NCI-H2227 (cell line): ENCODE results near the gene SUSD1.
"Not testable (repeated sequence)": the region's sequence is repeated elsewhere in the genome, so short reads cannot be mapped to it uniquely, and the experiment has no call there.

ENCODE experiments used
- DNase-seq: peaks from one replicate; lab custom pipeline; 2025; ENCODE audit not compliant: unreplicated experiment; lab: John Stamatoyannopoulos, UW

The SUSD1 gene

DNA sequence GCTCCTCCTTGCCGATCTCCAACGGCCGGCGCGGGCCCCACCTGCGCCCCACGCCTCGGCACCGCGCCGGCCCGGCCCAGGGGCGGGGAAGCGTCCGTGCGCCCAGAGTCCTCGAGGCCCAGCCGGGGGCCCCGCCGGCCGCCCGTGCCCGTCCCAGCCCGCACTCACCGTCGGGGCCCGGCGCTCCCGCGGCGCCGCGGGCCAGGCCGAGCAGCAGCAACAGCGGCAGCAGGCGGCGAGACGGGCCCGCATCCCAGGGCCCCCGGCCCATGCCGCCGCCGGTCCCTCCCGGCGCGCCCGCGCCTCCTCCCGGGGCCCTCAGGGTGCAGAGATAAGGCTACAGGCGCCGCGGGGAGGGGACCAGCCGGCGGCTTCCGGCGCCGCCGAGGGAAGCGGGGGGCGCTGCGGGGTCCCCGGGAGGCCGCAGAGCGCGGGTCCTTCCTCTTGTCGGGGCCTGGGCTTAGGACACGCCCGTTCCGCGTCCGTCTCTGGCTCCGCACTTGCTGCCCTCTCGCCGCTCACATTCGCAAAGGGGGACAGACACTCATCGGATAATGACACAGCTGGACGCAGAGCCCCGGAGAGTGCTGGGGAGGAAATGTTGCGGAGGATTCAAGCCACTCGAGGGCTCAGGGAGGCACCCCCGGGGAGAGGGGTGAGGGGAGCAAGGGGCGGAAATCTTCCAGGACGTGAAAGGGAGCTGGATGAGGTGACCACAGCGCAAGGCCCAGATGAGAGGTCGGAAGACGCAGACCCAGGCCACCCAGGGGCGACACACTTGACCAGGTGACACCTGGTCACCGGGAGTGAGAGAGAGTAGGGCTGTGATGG lies at the start of gene SUSD1:
SUSD1 (minus strand) TSS at position 333 of the 831 bp plus-strand sequence; CDS start at position 271, 62 bp downstream.
- DNase-seq, result peak; percentile 44

DNA sequence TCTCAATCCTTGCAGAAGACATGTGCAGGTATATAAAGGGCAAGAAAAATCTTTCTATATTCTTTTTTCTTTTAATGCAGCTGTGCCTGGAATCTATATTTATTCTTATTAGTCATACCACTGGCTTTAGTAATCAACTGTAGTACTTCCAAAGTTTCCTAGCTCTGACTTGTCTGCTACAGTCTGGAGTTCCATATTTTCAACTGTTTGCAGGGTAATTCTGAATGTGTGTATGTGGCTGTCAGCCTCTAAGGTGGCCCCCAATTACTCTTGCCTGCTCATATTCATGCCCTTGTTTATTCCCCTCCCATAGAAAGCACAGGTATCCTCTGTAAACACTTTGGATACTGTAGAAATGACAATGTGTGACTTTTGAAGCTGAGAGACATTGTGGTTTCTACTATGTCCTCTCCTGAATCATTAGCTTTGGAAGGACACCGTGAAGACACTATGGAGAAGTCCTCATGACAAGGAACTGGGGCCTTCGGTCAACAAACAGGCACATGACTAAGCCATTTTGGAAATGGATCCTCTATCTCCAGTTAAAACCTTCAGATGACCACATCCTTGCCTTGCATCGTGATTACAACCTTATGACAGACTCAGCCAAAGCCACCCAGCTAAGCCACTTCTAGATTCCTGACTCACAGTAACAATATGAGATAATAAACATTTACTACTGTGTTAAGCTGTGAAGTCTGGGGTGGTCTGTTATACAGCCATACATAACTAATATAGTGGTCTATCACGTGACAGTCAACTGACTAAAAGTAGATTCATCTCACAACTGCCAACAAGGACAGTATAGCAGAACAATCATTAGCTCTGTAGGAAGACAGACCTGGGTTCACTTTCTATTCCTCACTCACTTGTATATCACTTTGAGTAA lies 49.5 kb upstream of the SUSD1 start:
- DNase-seq, result no peak

DNA sequence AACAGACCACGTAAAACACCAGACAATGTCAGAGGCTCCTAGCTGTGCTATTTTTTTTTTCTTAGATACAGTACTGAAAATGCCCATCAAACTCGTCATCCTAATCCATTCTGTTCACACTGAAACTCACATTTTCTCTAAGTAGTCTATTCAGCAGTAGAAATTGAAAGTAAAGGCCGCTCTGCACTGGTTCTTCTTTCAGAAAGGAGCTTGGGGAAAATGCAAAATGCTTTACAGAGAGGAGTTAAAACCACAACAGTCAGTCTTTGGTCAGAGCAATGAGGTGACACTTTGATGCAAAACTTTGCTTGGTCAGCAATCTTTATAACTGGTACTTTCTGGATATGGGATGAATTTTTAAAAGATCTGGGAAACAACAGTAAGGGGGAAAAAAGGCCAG lies 43.8 kb upstream of the SUSD1 start:
- DNase-seq, result no peak

DNA sequence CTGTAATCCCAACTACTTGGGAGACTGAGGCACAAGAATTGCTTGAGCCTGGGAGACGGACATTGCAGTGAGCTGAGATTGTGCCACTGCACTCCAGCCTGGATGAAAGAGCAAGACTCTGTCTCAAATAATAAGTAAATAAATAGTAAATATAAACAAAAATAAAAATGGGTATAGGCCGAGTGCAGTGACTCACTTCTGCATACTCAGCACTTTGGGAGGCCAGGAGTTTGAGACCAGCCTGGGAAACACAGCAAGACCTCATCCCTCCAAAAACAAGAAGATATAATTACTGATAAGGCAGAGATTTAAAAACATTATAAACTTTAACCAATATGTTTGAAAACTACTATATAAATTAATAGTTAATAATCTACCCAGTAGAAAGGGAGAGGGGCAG lies 37.8 kb upstream of the SUSD1 start:
- no peak for DNase-seq

DNA sequence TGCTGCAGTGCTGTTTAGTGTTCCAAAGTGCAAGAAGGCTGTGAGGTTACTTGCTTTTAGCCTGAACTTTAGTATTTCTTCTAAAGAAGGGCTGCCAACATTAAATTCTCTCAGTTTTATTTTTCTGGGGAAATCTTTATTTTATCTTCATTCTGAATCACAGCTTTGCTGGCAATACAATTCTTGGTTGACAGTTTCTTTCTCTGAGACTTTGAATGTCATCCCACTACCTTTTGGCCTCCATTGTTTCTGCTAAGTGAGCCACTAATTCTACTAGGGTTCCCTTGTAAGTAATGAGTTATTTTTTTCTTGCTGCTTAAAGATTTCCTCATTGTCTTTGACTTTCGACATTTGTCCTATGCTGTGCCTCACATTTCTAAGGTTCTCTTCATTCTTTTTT lies 32.4 kb upstream of the SUSD1 start:
- no peak for DNase-seq

DNA sequence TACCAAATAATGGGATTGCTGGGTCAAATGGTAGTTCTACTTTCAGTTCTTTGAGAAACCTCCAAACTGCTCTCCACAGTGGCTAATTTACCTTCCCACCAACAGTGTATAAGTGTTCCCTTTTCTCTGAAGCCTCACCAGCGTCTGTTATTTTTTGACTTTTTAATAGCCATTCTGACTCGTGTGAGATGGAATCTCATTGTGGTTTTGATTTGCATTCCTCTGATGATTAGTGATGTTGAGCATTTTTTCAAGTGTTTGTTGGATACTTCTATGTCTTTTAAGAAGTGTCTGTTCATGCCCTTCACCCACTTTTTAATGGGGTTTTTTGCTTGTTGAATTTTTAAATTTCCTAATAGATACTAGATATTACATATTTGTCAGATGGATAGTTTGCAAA lies 28.4 kb upstream of the SUSD1 start:
- DNase-seq, result no peak

DNA sequence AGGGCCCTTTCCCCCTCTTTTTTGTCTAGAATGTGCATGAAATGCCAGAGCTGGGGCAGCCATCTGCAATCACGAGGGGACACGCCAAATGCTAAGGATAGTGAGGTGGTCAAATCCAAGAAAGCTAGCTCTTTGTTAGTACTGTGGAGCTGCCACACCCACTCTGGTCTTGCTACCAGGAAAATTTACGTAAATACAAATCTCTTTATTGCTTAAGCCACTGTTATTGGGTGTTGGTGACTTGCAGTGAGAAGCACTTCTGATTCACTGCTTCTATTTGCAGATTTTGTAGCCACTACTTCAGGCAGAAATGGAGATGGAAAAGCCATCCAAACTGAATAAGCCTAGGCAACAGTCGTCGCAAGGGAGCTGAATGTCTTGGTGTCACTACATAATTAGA lies 25.6 kb upstream of the SUSD1 start:
- DNase-seq, result no peak

DNA sequence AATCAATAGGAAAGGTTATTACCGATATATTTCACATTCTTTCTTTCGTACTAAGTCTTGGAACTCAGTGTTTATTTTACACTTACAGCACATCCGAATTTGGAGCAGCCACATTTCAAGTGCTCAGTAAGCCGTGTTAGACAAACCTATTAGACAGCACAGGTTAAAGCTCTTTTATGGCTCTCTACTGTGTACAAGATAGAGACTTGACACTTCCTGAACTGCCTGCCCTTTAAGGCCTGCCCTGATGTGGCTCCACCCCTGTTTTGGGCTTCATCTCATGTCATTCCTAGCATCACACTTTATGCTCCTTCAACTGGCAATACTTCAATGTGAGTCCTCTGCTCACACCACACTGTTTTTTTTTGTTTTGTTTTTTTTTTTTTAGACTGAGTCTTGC lies 23.5 kb upstream of the SUSD1 start:
- DNase-seq, result no peak

DNA sequence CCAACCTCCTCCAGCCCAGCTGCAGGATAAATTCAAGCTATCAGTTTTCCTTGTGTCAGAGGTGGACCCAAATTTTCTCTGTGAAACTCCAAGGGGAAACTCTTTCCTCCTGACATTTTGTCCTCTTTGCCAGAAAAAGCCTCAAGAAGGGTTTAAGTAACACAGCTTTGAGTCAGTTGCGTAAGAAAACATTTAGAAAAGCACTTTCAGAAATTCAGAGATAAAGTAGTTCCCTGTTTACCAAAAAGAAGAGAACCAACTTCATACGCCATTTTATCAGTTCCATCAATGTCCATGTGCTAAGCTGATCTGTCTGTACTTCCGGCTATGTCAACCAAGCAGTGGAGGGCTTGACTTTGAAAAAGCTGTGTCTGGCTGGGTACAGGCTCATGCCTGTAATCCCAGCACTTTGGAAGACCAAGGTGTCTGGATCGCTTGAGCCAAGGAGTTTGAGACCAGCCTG lies 19.9 kb upstream of the SUSD1 start:
- no peak for DNase-seq

DNA sequence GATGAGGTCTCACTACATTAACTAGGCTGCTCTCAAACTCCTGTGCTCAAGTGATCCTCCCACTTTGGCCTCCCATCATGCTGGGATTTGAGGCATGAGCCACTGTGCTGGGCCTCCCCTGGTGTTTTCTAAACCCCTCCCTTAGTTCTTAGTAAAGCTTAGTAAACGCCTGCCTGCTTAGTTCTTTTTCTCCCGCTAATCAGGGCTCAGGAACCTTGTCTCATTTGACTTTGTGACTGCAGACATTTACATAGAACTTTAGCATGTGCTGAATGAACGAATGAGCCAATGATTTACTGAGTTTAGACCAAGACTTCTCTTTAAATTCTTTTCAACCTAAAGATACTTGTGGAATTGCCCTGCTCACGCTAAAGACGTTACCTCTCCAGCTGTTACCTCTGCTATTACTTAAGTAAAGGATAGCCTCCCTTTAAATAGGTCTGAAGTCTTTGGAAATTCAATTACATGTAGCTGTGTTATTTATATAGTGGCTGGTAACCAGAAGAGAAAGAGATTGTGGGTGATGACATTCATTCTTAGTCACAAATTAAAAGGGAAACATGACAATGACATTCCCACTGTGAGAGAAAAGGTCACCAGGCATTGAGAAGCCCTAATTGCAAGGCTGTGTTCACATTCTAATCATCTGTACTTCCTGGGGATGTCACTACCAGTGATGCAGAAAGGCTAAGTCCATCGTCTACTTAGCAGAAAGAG lies 18.6 kb upstream of the SUSD1 start:
- DNase-seq, result peak; percentile 15

DNA sequence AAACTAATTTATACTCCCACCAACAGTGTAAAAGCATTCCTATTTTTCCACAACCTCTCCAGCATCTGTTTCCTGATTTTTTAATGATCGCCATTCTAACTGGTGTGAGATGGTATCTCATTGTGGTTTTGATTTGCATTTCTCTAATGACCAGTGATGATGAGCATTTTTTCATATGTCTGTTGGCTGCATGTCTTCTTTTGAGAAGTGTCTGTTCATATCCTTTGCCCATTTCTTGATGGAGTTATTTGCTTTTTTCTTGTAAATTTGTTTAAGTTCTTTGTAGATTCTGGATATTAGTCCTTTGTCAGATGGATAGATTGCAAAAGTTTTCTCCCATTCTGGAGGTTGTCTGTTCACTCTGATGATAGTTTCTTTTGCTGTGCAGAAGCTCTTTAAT lies 15.2 kb upstream of the SUSD1 start:
- not testable (repeated sequence) for DNase-seq

DNA sequence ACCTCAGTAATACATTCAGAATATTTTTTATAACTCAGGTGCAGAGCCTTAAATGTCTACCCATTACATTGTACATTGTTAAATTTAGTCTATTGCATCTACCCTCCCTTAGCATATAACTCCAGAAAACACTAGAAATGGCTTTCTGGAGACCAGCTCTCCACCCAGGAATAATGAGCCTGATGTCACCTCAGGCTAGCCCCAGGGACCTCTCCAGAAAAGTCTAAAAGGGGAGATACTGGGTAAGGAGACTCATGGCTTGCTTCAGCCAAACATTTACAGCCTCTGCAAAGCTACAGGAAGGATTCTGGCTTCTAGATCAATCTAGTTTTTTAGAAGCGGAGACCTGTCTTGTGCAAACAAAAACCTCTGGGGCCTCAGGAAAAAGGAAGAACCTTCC lies 13.8 kb upstream of the SUSD1 start:
- DNase-seq, result no peak

DNA sequence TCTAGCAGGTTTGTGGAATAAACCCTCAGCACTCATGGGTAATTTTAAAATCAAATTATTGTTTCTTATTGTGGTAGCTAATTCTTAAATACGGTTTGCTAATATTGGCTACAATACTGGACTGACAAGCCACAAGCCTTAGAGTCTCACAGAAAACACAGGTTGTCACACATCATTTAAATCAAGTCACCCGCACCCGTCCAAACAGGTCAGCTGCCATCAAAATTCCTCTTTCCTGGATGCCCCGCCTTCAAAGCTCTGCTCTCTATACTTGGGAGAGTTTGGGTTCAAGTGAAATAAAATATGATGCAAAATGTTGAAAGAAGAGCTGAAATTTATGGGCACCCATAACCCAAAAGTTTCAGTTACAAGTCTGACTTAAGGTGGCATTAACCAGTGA lies 12.3 kb upstream of the SUSD1 start:
- no peak for DNase-seq

DNA sequence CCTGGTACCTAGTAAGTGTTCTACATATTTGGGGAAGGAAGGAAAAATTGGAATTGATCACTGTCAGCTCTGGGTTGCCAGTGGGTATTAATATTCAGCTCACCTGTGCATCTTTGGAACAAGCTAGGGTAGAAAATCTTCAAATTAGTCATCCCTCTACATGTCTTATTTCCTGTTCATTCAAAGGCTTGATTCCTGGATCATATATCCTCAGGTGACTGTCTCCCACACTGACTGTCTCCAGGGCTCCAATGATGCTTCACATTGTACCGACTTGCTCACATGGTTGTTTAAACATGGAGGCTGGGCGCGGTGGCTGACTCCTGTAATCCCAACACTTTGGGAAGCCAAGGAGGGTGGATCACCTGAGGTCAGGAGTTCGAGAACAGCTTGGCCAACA lies 11.6 kb upstream of the SUSD1 start:
- no peak for DNase-seq

DNA sequence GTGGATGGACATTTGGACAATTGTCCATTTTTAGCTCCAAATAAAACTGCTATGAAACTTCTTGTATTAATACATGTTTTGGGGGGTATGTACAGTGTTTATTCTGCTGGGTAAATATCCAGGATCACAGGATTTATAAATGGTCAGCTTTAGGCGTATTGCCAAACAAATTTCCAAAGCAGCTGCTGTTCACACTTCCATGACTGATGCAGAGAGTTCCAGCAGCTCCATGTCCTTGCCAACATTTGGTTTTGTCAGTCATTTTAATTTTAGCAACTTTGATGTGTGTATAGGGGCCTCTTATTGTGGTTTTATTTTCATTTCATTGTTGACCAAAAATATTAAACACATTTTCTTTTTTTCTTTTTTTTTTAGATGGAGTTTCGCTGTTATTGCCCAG lies 9.8 kb upstream of the SUSD1 start:
- no peak for DNase-seq

DNA sequence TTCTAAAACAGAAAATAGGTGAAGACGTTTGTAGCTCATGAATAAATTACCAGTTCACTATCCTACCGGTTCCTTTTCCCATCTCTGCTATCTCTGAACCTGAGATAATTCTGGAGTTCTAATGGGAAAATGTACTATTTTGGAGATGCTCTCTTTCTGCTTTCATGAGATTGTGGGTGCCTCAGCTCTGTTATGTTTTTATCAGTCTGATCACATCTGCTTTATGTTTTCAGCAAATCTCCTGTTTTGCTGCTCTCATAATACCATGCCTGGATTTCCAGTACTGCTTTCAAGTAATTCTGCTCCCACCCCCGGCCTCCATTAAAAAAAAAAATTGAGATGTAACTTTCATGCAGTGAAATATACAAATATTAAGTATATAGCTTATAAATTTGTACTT lies 9.1 kb upstream of the SUSD1 start:
- no peak for DNase-seq

DNA sequence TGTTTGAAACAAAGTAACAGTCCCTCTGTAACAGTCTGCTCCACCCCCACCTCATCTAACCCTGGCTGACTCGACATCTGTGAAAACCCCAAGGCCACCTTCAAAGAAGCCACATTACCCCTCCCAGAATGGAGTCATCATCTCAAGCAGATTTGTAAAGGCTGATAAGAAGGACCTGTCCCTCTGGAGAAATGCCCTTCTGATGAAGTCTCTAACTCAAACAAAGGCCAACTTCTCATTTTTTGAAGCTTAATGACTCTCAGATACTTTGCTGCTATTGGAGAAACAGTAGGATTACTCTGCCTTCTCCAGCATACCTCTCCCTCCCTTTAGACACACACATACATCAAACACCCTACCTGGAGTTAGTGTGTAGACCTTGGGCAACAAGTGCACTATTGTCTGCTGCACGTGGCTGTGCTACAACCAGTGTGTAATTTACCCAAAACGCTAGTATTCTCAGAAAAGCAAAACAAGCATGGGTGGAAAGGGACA lies 5.3 kb upstream of the SUSD1 start:
- no peak for DNase-seq

DNA sequence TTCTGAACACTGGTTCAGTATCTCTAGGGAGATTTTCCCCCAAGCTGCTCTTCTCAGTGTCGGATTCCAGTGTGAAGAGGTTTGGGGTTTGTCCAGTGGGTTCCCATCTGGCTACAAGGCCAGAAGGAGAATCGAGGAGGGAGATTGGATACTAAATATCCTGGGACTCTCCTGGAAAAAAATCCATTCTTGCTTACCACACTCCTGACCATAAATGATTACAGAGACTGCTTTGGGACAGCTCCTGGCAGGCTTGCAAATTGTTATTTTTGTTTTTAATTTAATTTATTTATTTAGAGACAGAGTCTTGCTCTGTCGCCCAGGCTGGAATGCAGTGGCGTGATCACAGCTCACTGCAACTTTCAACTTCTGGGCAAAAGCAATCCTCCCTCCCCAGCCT lies 4.7 kb upstream of the SUSD1 start:
- DNase-seq, result no peak

DNA sequence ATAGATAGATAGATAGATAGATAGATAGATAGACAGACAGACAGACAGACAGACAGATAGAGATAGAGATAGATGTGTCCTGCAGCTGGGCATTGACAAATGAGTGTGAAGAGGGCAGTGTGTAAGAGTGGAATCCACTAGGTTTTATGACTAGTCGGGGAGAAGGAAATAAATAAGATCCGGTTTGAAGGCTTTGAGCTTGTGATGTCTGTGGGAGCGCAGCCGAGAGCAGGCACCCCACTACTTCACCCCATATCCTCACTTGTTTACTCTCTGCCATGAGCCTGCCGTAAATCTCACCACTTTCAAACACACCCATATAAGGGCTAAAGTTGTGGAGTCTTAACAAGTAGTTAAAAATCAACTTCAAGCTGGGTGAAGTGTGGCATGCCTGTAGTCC lies 1.4 kb upstream of the SUSD1 start:
- DNase-seq, result no peak

DNA sequence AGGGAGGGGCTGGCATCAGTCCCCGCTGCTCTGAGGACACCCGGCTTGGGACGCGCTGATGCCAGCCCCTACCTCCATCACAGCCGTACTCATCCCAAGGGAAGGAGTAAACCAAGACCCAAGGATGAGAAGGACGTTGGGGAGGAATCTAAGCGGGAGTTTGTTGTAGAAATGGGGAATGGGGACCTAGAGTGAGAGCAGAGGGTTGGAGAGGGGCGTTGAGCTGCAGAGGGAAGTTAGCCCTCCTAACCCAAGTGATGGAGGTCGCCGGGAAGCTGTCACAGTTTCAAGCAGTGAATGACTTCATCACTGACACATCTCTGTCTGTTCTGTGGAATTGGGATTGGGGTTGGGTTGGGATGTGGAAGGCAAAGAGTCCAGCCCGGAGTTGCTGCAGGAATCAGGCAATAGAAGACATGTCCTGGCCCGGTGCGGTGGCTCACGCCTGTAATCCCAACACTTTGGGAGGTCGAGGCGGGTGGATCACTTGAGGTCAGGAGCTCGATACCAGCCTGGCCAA lies 759 bp upstream of the SUSD1 start:
- DNase-seq, result no peak
